HCT116 (cell line): ENCODE results near the gene KRTAP1-5.

Experiments
- ATF3 ChIP-seq: IDR thresholded peaks from 2 replicates; pipeline ENCODE4 v1.6.1; 2012
- CTCF ChIP-seq, 3 experiments: fragments of 200-600 bp in 1 of 3; sonication (generic) in 1 of 3; IDR thresholded peaks in 2 of 3; conservative IDR thresholded peaks in 1 of 3; 2 replicates each; pipeline ENCODE4 v1.5.1; 2012 to 2017; ENCODE audit warnings: low read depth in 2 of 3, low read length in 2 of 3, antibody characterized with exemption in 1 of 3, borderline replicate concordance in 1 of 3, control low read depth in 1 of 3, mild to moderate bottlenecking in 1 of 3, mixed read lengths in 1 of 3, mixed run types in 1 of 3, moderate library complexity in 1 of 3; ENCODE audit not compliant: insufficient read depth in 1 of 3
- POLR2A ChIP-seq: IDR thresholded peaks from 2 replicates; pipeline ENCODE4 v1.7.0; 2011; ENCODE audit warnings: borderline replicate concordance; ENCODE audit not compliant: insufficient read depth, insufficient read length; ENCODE audit errors: extremely low read depth
- POLR2AphosphoS5 ChIP-seq: IDR thresholded peaks from 2 replicates; pipeline ENCODE4 v1.6.1; 2011; ENCODE audit warnings: mild to moderate bottlenecking, low read depth, low read length, moderate library complexity
- ZNF274 ChIP-seq: fragments of 200-500 bp; sonication (Bioruptor generic); IDR thresholded peaks from 2 replicates; pipeline ENCODE4 v1.6.1; 2014; ENCODE audit warnings: mild to moderate bottlenecking, low read depth, low read length, inconsistent platforms

- no peak for TF ChIP-seq ATF3
- no peak for TF ChIP-seq CTCF (IDR thresholded peaks at IDR 0.05 in 2 of 3, conservative IDR thresholded peaks at IDR 0.05 in 1 of 3; ENCODE audit: borderline replicate concordance in 1 of 3, insufficient read depth in 1 of 3, low read depth in 2 of 3, low read length in 2 of 3)
- no peak for TF ChIP-seq POLR2A
- no peak for TF ChIP-seq POLR2AphosphoS5
- TF ChIP-seq ZNF274: no peak
Measured at GRCh38 chr17:41009301-41009760, 17.7 kb downstream of the KRTAP1-5 start.
